ENCODE measurements around the gene TTLL10.

DNA sequence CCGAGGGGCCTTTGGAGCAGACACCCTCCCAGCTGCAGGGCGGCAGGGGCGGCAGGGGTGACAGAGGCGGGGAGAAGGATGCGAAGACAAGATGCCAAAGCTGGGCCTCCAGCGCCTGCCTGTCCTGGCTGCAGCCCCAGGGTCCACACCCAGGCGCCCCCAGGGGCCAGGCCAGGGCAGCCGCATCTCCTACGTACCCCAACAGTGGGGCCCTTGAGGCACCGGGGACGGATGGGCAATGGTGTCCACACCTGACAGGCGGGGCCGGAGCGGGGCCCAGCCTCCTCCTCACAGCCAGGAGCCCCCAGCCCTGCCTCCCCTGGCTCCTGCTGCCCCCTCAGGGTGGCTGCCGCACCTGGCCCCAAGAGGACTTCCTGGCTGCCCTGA, 65.5 kb downstream of the TTLL10 start:
- no peak for TF ChIP-seq HOXA7 (CRISPR knock-in tag; IDR thresholded peaks at IDR 0.05)
- TF ChIP-seq MAZ (IDR thresholded peaks at IDR 0.05; ENCODE audit: borderline replicate concordance, low read depth, low read length), result no peak
- TF ChIP-seq CEBPB (IDR thresholded peaks at IDR 0.05), result no peak
- TF ChIP-seq BHLHE40 (IDR thresholded peaks at IDR 0.05; ENCODE audit: low read depth, low read length), result no peak
- TF ChIP-seq CTCF (IDR thresholded peaks at IDR 0.05), result no peak
- TF ChIP-seq EP300 (IDR thresholded peaks at IDR 0.05), result no peak
- TF ChIP-seq POLR2AphosphoS2 (conservative IDR thresholded peaks at IDR 0.05; ENCODE audit: low read length), result no peak
- TF ChIP-seq ZFP36 (IDR thresholded peaks at IDR 0.05; ENCODE audit: borderline replicate concordance, partially characterized antibody), result no peak
- no peak for TF ChIP-seq REST (IDR thresholded peaks at IDR 0.05)
- TF ChIP-seq POLR2A (IDR thresholded peaks at IDR 0.05; ENCODE audit: low read length), result no peak; the same call in 1 of the 2 replicates
- no peak for TF ChIP-seq RAD21 (conservative IDR thresholded peaks at IDR 0.05 in 1 of 2, IDR thresholded peaks at IDR 0.05 in 1 of 2)
